GM12891 (cell line): ENCODE measurements around the gene RUFY3.

Experiments used
- POLR2A ChIP-seq: IDR thresholded peaks from 2 replicates; pipeline ENCODE4 v1.6.1; 2011; ENCODE audit warnings: low read depth, low read length, control low read depth
- POLR2AphosphoS5 ChIP-seq: IDR thresholded peaks from 2 replicates; pipeline ENCODE4 v1.6.1; 2011; ENCODE audit warnings: low read depth, low read length, control low read depth

- TF ChIP-seq POLR2A, result no peak
- TF ChIP-seq POLR2AphosphoS5, result no peak
These were observed 22.0 kb downstream of the RUFY3 start for GRCh38 chr4:70743731-70744130.
